ENCODE data around the gene HTRA1. TPM values are rescaled to one million over a fixed set of nuclear protein-coding genes. Genes with fewer than 3 reads are reported as not detected.

Gene HTRA1
- total RNA-seq, 1 donor from 2014 or later, result 3.5 TPM

DNA sequence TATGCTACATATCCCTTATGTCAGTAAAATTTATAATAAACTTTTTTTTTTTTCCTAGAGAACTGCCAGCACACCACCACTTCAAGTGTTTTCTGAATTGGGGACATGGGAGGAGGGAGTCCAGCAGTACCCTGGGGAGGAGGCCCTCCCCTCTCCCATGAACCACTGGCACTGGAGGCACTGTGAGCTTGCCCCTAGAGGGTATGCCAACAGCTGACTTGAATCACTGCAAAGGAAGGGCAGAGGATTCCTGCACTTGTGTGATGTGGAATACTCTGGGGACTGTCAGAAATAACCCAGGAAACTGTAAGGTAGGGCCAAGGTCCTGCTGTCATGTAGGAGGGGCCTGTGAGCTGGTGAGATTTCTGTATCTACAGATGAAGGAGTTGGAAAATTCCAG lies 15.4 kb upstream of the HTRA1 start:
- no peak for DNase-seq (ENCODE audit: low spot score, unreplicated experiment)
- Mint-ChIP-seq H3K27ac (no peak overlapping the region), H3K36me3 (ENCODE audit: insufficient read depth) (no peaks in the 10 kb centered on the region), H3K9me3 (ENCODE audit: low read depth) (peaks cover 5% of the 10 kb centered on the region), H3K4me1 (ENCODE audit: low read depth) (no peaks in the 10 kb centered on the region), H3K4me3 (ENCODE audit: low read depth) (no peak overlapping the region), H3K27me3 (peaks cover 8% of the 10 kb centered on the region)
- TF ChIP-seq, protein P1, sequence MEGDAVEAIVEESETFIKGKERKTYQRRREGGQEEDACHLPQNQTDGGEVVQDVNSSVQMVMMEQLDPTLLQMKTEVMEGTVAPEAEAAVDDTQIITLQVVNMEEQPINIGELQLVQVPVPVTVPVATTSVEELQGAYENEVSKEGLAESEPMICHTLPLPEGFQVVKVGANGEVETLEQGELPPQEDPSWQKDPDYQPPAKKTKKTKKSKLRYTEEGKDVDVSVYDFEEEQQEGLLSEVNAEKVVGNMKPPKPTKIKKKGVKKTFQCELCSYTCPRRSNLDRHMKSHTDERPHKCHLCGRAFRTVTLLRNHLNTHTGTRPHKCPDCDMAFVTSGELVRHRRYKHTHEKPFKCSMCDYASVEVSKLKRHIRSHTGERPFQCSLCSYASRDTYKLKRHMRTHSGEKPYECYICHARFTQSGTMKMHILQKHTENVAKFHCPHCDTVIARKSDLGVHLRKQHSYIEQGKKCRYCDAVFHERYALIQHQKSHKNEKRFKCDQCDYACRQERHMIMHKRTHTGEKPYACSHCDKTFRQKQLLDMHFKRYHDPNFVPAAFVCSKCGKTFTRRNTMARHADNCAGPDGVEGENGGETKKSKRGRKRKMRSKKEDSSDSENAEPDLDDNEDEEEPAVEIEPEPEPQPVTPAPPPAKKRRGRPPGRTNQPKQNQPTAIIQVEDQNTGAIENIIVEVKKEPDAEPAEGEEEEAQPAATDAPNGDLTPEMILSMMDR (IDR thresholded peaks at IDR 0.05; ENCODE audit: unreplicated experiment), result no peak

DNA sequence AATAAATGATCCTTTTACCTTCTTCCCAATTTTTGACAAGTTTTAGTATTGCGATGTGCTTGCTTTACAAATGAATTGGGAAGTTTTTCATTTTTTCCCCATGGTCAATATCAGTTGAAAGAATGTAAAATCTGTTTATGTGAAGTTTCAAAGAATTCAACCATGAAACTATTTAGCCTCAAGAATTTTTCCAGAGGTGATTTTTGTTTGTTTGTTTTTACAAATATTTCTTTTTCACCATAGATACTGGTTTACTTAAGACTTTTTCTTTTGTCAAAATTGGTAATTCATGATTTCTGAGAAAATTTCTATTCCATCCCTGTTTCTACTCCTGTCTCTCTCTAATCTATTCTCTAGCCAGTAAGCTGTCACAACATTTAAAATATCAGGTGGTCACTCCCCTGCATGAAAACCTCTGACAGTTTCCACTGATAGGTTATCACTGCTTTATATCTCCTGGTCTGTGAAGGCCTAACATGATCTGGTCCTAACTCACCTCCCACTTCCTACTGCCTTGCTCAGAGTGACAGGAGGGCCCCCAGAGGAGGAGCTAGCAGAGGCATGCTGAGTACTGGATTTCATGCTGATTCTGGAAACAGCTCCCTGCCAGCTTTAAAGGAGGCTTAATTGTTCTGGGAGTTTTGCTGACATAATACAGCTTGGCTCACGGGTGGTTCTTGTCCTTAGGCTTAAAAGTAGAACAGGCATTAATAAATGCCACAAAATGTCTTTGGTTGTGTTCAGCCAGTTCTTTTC lies 14.5 kb upstream of the HTRA1 start:
- DNase-seq (ENCODE audit: low spot score, unreplicated experiment), result no peak
- TF ChIP-seq, protein P1 (IDR thresholded peaks at IDR 0.05; ENCODE audit: unreplicated experiment), result no peak
- no peak overlapping the region for H3K4me3 Mint-ChIP-seq (ENCODE audit: low read depth)
- H3K4me1 Mint-ChIP-seq (ENCODE audit: low read depth), result no peaks in the 10 kb centered on the region
- no peaks in the 10 kb centered on the region for H3K36me3 Mint-ChIP-seq (ENCODE audit: insufficient read depth)
- peaks cover 12% of the 10 kb centered on the region for H3K27me3 Mint-ChIP-seq
- H3K27ac Mint-ChIP-seq, result no peak overlapping the region
- peaks cover 5% of the 10 kb centered on the region for H3K9me3 Mint-ChIP-seq (ENCODE audit: low read depth)

DNA sequence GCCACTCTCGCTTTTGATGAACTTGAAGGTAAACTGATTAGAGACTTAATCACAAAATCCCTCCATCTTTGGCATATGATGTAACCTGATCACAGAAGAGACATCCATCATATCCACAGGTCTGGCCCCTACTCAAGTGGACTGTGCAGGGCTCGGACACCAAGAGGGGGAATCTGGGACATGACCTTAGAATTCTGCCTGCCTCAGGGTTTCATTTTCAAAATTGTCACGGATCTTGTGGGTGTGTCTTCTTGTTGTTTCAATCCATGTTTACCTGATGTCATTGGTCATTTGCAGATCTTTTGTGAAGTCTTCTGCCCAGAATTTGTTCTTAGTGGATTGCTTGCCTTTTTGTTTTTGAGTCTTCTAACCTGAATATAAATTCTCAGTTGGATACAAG lies 12.8 kb upstream of the HTRA1 start:
- peaks cover 5% of the 10 kb centered on the region for H3K9me3 Mint-ChIP-seq (ENCODE audit: low read depth)
- peaks cover 12% of the 10 kb centered on the region for H3K27me3 Mint-ChIP-seq
- no peak for DNase-seq (ENCODE audit: low spot score, unreplicated experiment)
- no peaks in the 10 kb centered on the region for H3K4me1 Mint-ChIP-seq (ENCODE audit: low read depth)
- no peaks in the 10 kb centered on the region for H3K36me3 Mint-ChIP-seq (ENCODE audit: insufficient read depth)
- H3K4me3 Mint-ChIP-seq (ENCODE audit: low read depth), result no peak overlapping the region
- TF ChIP-seq, protein P1 (IDR thresholded peaks at IDR 0.05; ENCODE audit: unreplicated experiment), result no peak
- H3K27ac Mint-ChIP-seq, result no peak overlapping the region

DNA sequence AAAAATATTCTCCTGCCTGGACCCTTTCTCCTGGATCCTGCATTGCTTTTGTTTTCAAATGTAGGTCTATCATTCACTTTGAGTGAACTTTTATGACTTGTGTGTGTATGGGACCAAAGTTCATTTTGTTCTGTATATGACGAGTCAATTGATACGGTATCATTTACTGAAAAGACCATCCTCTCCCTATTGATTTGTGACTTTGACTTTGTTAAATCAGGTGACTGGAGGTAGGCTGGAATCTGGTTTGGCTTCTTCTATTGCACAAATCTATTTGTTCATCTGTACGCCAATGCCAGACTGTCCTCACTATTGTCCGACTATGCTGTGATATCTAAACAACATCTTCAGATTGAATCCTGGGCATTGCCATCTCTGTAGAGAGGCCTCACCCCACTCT lies 12.2 kb upstream of the HTRA1 start:
- H3K9me3 Mint-ChIP-seq (ENCODE audit: low read depth), result peaks cover 5% of the 10 kb centered on the region
- TF ChIP-seq, protein P1 (IDR thresholded peaks at IDR 0.05; ENCODE audit: unreplicated experiment), result no peak
- H3K36me3 Mint-ChIP-seq (ENCODE audit: insufficient read depth), result no peaks in the 10 kb centered on the region
- H3K4me1 Mint-ChIP-seq (ENCODE audit: low read depth), result no peaks in the 10 kb centered on the region
- peaks cover 12% of the 10 kb centered on the region for H3K27me3 Mint-ChIP-seq
- H3K4me3 Mint-ChIP-seq (ENCODE audit: low read depth), result no peak overlapping the region
- no peak for DNase-seq (ENCODE audit: low spot score, unreplicated experiment)
- H3K27ac Mint-ChIP-seq, result no peak overlapping the region

DNA sequence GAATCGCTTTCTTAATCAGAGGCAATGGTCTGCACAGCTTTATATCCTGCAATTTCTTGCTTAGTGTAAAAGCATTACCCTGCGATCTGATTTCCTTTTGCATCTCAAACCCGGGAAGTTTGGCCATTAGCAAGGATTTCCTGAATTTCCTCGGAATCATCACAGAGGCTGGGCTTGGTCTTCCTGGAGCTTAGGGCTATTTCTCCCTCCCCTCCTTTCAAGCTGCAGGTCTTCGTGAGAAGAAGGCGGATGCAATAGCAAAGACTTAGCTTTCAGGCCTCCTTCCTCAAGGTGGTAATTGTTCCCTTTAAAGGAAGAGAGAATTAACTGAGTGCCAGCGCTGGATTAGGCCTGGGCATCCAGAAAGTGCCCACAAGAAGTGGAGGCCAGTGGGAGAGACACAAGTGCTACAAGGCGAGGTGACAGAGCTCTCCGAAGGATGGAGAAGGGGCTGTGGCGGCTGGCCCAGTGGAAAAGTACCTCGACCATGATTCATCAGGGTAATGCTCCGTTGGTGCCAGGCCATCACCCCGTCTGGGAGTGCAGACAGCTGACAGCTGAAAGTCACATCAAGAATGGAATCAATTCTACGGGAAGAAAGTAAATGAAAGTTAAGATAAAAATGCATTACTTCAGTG lies 10.9 kb upstream of the HTRA1 start:
- Mint-ChIP-seq H3K27ac (no peak overlapping the region), H3K27me3 (peaks cover 14% of the 10 kb centered on the region), H3K36me3 (ENCODE audit: insufficient read depth) (no peaks in the 10 kb centered on the region), H3K4me3 (ENCODE audit: low read depth) (no peak overlapping the region), H3K4me1 (ENCODE audit: low read depth) (no peaks in the 10 kb centered on the region), H3K9me3 (ENCODE audit: low read depth) (peaks cover 5% of the 10 kb centered on the region)
- no peak for DNase-seq (ENCODE audit: low spot score, unreplicated experiment)
- TF ChIP-seq, protein P1 (IDR thresholded peaks at IDR 0.05; ENCODE audit: unreplicated experiment), result no peak
